Measurements from ENCODE around the gene CES3. TPM values are rescaled to one million over a fixed set of nuclear protein-coding genes. Genes with fewer than 3 reads are reported as not detected.

The CES3 gene
- total RNA-seq, 1 donor from 2014 or later = 0.98 TPM

GRCh38 chr16:67016681-67017420, 55.8 kb downstream of the CES3 start:
- Histone ChIP-seq H3K27me3 (no peaks in the 10 kb centered on the region), H3K4me1 (peaks cover 23% of the 10 kb centered on the region), H3K9me3 (no peaks in the 10 kb centered on the region), H3K27ac (no peak overlapping the region), H3K36me3 (no peaks in the 10 kb centered on the region), H3K4me3 (no peak overlapping the region)
- TF ChIP-seq POLR2AphosphoS5 (IDR thresholded peaks at IDR 0.05; ENCODE audit: insufficient read depth in 1 of 2, low read depth in 1 of 2) (no peak), CTCF (IDR thresholded peaks at IDR 0.05) (no peak), POLR2A (IDR thresholded peaks at IDR 0.05) (no peak)
- intact Hi-C loops (cut with DNase I) = loop anchor here (5.0 kb wide), 1 partner anchor 175 kb away; the partner anchor contains the start of genes E2F4 and EXOC3L1
- peak; percentile 74 to 79 for DNase-seq (ENCODE audit: extremely low spot score in 2 of 2)

GRCh38 chr16:67017421-67017750, 56.3 kb downstream of the CES3 start:
- intact Hi-C loops (cut with DNase I) = loop anchor here (5.0 kb wide), 1 partner anchor 175 kb away; the partner anchor contains the start of genes E2F4 and EXOC3L1
- Histone ChIP-seq H3K36me3 (no peaks in the 10 kb centered on the region), H3K27ac (no peak overlapping the region), H3K4me1 (peaks cover 23% of the 10 kb centered on the region), H3K9me3 (no peaks in the 10 kb centered on the region), H3K4me3 (no peak overlapping the region), H3K27me3 (no peaks in the 10 kb centered on the region)
- TF ChIP-seq CTCF (IDR thresholded peaks at IDR 0.05) (no peak), POLR2A (IDR thresholded peaks at IDR 0.05) (no peak), POLR2AphosphoS5 (IDR thresholded peaks at IDR 0.05; ENCODE audit: insufficient read depth in 1 of 2, low read depth in 1 of 2) (no peak)
- DNase-seq (ENCODE audit: extremely low spot score in 2 of 2) = no peak

GRCh38 chr16:67017810-67018488, 56.9 kb downstream of the CES3 start:
- no peaks in the 10 kb centered on the region for H3K9me3 ChIP-seq
- H3K36me3 ChIP-seq = no peaks in the 10 kb centered on the region
- intact Hi-C loops (cut with DNase I) = loop anchor here (5.0 kb wide), 1 partner anchor 174 kb away; the partner anchor contains the start of genes E2F4 and EXOC3L1
- TF ChIP-seq CTCF (IDR thresholded peaks at IDR 0.05) (peak in 2 of 3 experiments; percentile 13 to 58), POLR2AphosphoS5 (IDR thresholded peaks at IDR 0.05; ENCODE audit: insufficient read depth in 1 of 2, low read depth in 1 of 2) (no peak)
- H3K4me1 ChIP-seq = peaks cover 20% of the 10 kb centered on the region
- no peaks in the 10 kb centered on the region for H3K27me3 ChIP-seq
- DNase-seq (ENCODE audit: extremely low spot score in 2 of 2) = peak in 1 of 2 donors; percentile 58
- H3K4me3 ChIP-seq = no peak overlapping the region
- H3K27ac ChIP-seq = no peak overlapping the region

- TF ChIP-seq POLR2A (IDR thresholded peaks at IDR 0.05) (no peak), CTCF (IDR thresholded peaks at IDR 0.05) (no peak), POLR2AphosphoS5 (IDR thresholded peaks at IDR 0.05; ENCODE audit: insufficient read depth in 1 of 2, low read depth in 1 of 2) (no peak)
- DNase-seq (ENCODE audit: extremely low spot score in 2 of 2) = peak in 1 of 2 donors; percentile 71
- no peaks in the 10 kb centered on the region for H3K9me3 ChIP-seq
- no peak overlapping the region for H3K4me3 ChIP-seq
- no peak overlapping the region for H3K27ac ChIP-seq
- peaks cover 9% of the 10 kb centered on the region for H3K4me1 ChIP-seq
- intact Hi-C loops (cut with DNase I) = loop anchor here (5.0 kb wide), 1 partner anchor 173 kb away; the partner anchor contains the start of genes E2F4 and EXOC3L1
- H3K36me3 ChIP-seq = no peaks in the 10 kb centered on the region
- H3K27me3 ChIP-seq = no peaks in the 10 kb centered on the region
Measured at GRCh38 chr16:67019171-67019570, 58.1 kb downstream of the CES3 start.

Measured in vagina (tissue), 2 donors.